GM18499 (cell line): ENCODE data around the gene DEFB126.
"Not testable (repeated sequence)": the region's sequence is repeated elsewhere in the genome, so short reads cannot be mapped to it uniquely, and the experiment has no call there.

Source experiments
- ATAC-seq: cut with Tn5 transposase; IDR thresholded peaks from one replicate; pipeline ENCODE4 v1.9.1; 2021; ENCODE audit warnings: moderate number of reproducible peaks; ENCODE audit not compliant: insufficient read depth, unreplicated experiment

The DEFB126 gene

DNA sequence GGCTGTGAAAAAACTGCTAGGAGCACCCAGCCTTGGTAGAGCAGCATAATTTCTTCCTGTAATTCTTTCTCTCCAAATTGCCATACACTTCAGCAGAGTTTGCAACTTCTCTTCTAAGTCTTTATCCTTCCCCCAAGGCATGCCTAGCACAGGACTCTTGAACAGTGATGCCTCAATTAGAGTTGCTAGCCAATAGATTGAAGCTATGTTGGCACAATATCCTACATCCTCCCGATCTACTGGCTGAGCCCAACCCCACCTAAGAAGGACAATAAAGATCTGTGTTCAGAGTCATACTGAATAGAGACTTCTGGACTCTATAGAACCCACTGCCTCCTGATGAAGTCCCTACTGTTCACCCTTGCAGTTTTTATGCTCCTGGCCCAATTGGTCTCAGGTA, at the start of gene DEFB126:
Gene DEFB126 (plus strand): TSS at position 301 of the 400 bp plus-strand sequence. CDS start 39 bp downstream, at position 340.
- no peak for ATAC-seq

- no peak for ATAC-seq
Measured at GRCh38 chr20:93641-94040, 48.7 kb upstream of the DEFB126 start.

- ATAC-seq = no peak
Measured at GRCh38 chr20:95215-95614, 47.2 kb upstream of the DEFB126 start.

DNA sequence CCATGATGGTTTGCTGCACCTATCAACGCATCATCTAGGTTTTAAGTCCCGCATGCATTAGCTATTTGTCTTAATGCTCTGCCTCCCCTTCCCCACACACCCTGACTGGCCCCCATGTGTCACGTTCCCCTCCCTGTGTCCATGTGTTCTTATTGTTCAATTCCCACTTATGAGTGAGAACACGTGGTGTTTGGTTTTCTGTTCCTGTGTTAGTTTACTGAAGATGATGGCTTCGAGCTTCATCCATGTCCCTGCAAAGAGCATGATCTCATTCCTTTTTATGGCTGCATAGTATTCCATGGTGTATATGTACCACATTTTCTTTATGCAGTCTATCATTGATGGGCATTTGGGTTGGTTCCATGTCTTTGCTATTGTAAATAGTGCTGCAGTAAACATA, 44.7 kb upstream of the DEFB126 start:
- ATAC-seq = not testable (repeated sequence)

- no peak for ATAC-seq
Measured at GRCh38 chr20:101975-102374, 40.4 kb upstream of the DEFB126 start.

- ATAC-seq = no peak
Measured at GRCh38 chr20:103456-103855, 38.9 kb upstream of the DEFB126 start.

DNA sequence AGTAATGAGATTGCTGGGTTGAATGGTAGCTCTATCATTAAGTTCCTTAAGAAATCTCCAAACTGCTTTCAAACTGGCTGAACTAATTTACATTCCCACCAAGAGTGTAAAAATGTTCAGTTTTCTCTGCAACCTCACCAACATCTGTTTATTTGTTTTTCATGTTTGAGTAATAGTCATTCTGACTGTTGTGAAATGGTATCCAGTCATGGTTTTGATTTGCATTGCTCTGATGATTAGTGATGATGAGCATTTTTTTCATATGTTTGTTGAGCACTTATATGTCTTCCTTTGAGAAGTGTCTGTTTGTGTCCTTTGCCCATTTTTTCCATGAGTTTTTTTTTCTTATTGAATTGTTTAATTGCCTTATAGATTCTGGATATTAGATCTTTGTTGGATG, 30.0 kb upstream of the DEFB126 start:
- ATAC-seq = no peak

- ATAC-seq = no peak
Measured at GRCh38 chr20:117518-117917, 24.9 kb upstream of the DEFB126 start.

- ATAC-seq = not testable (repeated sequence)
Measured at GRCh38 chr20:129786-130323, 12.5 kb upstream of the DEFB126 start.

DNA sequence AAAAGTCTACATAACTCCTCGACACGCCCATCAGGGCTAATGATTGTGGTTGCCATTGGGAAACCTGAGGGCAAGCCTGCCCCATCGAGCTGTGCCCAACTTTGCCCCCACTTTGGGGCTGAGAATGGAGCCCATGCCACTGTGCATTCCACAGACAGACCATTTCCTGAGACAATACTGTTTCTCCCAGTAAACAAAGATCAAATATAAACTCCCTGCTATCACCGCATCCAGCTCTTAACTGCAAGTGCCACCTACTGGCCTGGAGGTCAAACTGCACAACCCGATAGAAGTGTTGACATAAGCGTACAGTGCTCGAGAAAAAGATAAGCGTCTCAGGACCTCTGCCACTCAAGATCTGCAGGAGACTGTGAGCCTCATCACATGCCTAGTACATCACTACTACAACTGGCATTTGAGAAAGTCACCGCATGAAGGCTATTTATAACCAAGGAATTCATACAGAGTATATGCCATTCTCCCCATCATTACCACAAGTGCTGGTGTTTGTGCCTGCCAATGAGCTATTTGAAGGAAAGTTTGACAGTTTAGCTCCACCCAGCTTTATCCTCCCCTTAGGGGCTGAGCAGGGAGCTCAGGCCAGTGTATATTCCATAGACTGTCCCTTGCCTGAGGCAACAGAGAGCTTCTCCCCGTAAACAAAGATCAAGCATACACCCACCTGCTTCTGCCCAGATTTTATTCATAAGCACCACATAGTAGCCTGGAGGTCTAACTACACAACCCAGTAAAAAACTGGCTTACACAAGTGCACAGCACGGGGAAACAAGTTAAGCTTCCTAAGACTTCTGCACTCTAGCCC, 4.5 kb upstream of the DEFB126 start:
- no peak for ATAC-seq

DNA sequence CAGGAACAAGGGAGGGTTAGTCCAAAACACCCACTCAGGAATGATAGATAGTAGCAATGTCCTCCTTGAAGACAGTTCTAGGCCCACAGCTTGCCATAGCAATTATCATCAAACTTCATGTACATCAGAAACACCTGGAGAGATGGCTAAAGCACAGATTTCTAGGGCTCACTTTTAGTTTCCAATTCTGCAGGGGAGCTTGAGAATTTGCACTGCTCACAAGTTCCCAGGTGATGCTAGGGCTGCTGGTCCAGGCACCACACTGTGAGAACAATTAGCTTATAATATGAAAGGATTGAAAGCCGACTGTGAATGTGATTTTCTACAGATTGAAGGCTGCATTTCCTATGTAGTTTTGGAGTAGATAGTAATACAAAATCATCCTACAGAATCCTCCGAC, 3.5 kb downstream of the DEFB126 start:
- ATAC-seq = no peak

DNA sequence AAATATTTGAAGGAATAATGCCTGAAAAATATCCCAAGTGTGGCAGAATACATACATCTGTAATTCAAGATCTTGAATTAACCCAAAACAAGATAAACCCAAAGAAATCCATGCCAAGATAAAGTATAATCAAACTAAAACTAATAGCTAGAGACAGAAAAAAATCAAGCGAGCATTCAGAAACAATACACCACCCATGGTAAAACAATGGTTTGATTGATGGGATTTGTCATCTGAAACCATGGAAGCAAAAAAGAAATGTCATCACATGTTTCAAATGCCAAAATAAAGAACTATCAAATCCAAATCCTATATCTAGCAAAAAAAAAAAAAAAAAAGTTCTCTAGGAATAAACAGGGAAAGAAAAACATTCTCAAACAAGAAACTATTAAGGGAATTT, 9.7 kb downstream of the DEFB126 start:
- no peak for ATAC-seq

DNA sequence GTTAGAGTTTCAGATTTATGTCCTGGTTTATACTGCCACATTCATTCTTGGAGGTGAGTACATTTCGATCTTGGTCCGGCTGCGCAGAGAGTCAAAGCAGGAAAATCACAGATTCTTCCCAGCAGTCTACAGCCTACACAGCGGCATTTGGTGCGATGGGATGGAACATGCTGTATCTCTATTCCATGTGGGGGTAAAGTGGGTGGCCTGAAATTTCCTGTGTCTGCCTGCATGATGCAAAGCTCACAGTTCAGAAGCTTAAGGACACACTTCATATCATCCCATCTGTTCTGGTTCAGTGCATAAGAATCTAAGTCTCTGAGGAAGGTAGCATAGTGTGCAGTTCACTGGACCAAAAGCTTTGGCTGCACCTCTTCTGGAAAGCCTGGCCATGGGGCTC, 14.8 kb downstream of the DEFB126 start, which contains the start of gene DEFB127:
Gene DEFB127 (plus strand): TSS at position 301 of the 400 bp plus-strand sequence. CDS start 91 bp downstream, at position 392.
- ATAC-seq = no peak

GRCh38 chr20:164618-165017, 22.2 kb downstream of the DEFB126 start:
- ATAC-seq = no peak

DNA sequence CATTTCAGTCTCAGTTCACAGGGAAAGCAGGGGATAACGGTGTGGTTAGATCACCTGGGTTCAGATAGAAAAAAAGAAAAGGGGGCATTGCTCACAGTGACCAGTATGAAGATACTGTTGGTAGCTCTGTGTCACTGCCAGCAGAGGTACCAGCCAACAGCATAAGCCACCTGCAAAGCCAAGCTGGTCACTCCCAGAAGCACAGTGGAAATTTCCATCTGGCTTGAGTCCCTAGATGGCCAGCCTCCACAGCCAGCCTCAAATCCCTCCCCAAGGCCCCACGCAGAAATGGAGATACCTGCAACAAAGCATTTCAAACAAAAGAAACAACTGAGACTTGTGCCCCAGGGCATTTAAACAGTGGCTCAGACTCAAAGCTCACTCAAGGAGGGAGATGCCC, 26.5 kb downstream of the DEFB126 start:
- no peak for ATAC-seq

DNA sequence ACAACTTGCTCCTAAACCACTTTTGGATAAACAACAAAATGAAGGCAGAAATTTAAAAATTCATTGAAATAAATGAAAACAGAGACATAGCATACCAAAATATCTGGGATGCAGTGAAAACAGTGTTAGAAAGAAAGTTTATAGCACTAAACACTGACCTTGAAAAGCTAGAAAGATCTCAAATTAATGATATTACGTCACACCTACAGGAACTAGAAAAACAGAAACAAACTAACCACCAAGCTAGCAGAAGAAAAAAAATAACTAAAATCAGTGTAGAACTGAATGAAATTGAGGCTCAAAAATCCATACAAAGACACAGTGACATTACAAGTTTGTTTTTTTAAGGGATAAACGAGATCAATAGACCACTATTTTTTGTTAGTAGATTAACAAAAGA, 41.9 kb downstream of the DEFB126 start:
- no peak for ATAC-seq

DNA sequence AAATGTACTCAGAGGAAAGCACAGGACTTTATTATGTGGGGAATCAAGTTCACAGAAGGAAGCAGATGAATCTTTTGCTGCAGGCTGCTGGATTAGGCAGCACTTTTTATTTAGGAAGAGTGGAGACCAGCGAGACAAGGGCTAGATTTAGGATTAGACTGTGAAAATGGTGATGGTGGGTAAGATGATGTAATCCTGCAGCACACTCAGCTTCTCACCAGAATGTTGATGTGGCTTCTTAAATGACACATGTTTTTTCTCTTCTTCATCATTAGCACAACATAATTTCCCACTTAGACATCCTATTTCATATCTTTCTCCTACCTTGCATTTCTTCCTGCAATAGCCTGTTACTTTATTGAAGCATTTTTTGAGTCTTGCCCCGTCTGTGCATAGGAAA, 45.3 kb downstream of the DEFB126 start:
- no peak for ATAC-seq

GRCh38 chr20:189611-190010, 47.2 kb downstream of the DEFB126 start, which contains the start of gene DEFB128:
Gene DEFB128, minus strand, starts transcription at chr20:189711. Its CDS starts 88 bp downstream, at chr20:189623.
- ATAC-seq = no peak
